IMR-90 (cell line): ENCODE measurements around the gene UFC1. TPM values are rescaled to one million over a fixed set of nuclear protein-coding genes. Genes with fewer than 3 reads are reported as not detected.

Source experiments
- ATAC-seq: fragments of 200-7000 bp; cut with Tn5 transposase; 2 replicates; pipeline ENCODE4 v1.9.1; 2020; ENCODE audit warnings: low read depth, mild to moderate bottlenecking, moderate library complexity
- BruUV-seq: library from RNA; stranded (reverse); fragments of 400-500 nt; replicated peaks from 2 replicates; lab custom pipeline; 2021; lab: Mats Ljungman, UMichigan
- CTCF ChIA-PET: fragments of 300-600 bp; formaldehyde crosslinking; extraction: SDS; loops from one replicate; lab custom pipeline; 2021; ENCODE audit warnings: antibody characterized with exemption; lab: Yijun Ruan, JAX
- POLR2A ChIA-PET: fragments of 300-600 bp; sonication (Branson Sonifier 250); formaldehyde crosslinking; loops from one replicate; lab custom pipeline; 2022; ENCODE audit warnings: antibody characterized with exemption; ENCODE audit not compliant: unreplicated experiment; lab: Charles Lee
- DNase-seq: peaks from one replicate; pipeline ENCODE4 v3.0.0; 2013
- H2AFZ ChIP-seq: replicated peaks from 2 replicates; pipeline ENCODE3; 2013; ENCODE audit warnings: low read length, mild to moderate bottlenecking; ENCODE audit not compliant: poor library complexity
- H2AK5ac ChIP-seq: 2 replicates; pipeline ENCODE4 v1.6.1; 2013; ENCODE audit warnings: low read depth, low read length, inconsistent platforms
- H2AK9ac ChIP-seq: replicated peaks from 2 replicates; pipeline ENCODE3; 2013; ENCODE audit warnings: mild to moderate bottlenecking, low read depth, low read length, moderate library complexity; ENCODE audit not compliant: poor library complexity
- H2BK120ac ChIP-seq: 2 replicates; pipeline ENCODE4 v1.6.1; 2013; ENCODE audit warnings: low read depth, low read length, inconsistent platforms
- H2BK15ac ChIP-seq: 3 replicates; pipeline ENCODE4 v1.6.1; 2013; ENCODE audit warnings: low read depth, low read length, inconsistent platforms
- H2BK20ac ChIP-seq: 2 replicates; pipeline ENCODE4 v1.6.1; 2013; ENCODE audit warnings: low read depth, mild to moderate bottlenecking, inconsistent platforms, low read length, moderate library complexity
- H2BK5ac ChIP-seq: 2 replicates; pipeline ENCODE4 v1.6.1; 2013; ENCODE audit warnings: mild to moderate bottlenecking, low read depth, low read length, inconsistent platforms; ENCODE audit not compliant: poor library complexity, severe bottlenecking
- H3K14ac ChIP-seq: replicated peaks from 2 replicates; pipeline ENCODE4 v1.6.1; 2013; ENCODE audit warnings: low read depth, low read length, inconsistent platforms
- H3K18ac ChIP-seq: 2 replicates; pipeline ENCODE4 v1.6.1; 2013; ENCODE audit warnings: low read depth, low read length, control low read depth
- H3K23ac ChIP-seq: 2 replicates; pipeline ENCODE4 v1.6.1; 2013; ENCODE audit warnings: low read depth, low read length, inconsistent platforms
- H3K27ac ChIP-seq: 2 replicates; pipeline ENCODE4 v1.5.1; 2013; ENCODE audit warnings: mild to moderate bottlenecking, control low read depth, low read length; ENCODE audit not compliant: insufficient read depth
- H3K27me3 ChIP-seq: 2 replicates; pipeline ENCODE4 v1.6.1; 2013; ENCODE audit warnings: low read length; ENCODE audit not compliant: control insufficient read depth, insufficient read depth
- H3K36me3 ChIP-seq: 2 replicates; pipeline ENCODE4 v1.6.1; 2013; ENCODE audit warnings: low read length, mixed read lengths; ENCODE audit not compliant: control insufficient read depth, insufficient read depth
- H3K4ac ChIP-seq: 2 replicates; pipeline ENCODE4 v1.6.1; 2013; ENCODE audit warnings: low read depth, low read length, inconsistent platforms
- H3K4me1 ChIP-seq: 2 replicates; pipeline ENCODE4 v1.6.1; 2013; ENCODE audit warnings: low read length, mixed read lengths; ENCODE audit not compliant: control insufficient read depth, insufficient read depth
- H3K4me2 ChIP-seq: 2 replicates; pipeline ENCODE4 v1.6.1; 2013; ENCODE audit warnings: low read depth, mild to moderate bottlenecking, control low read depth, low read length, moderate library complexity
- H3K4me3 ChIP-seq: 2 replicates; pipeline ENCODE4 v1.5.1; 2013; ENCODE audit warnings: low read depth, mild to moderate bottlenecking, control low read depth, low read length, moderate library complexity; ENCODE audit not compliant: insufficient read depth
- H3K56ac ChIP-seq: 2 replicates; pipeline ENCODE4 v1.6.1; 2013; ENCODE audit warnings: low read length, inconsistent platforms; ENCODE audit not compliant: insufficient read depth; ENCODE audit errors: extremely low read depth
- H3K79me1 ChIP-seq, 2 experiments: 2 replicates each; pipeline ENCODE4 v1.6.1; 2013; ENCODE audit warnings: low read length in 2 of 2, inconsistent platforms in 1 of 2, low read depth in 1 of 2
- H3K9ac ChIP-seq: 2 replicates; pipeline ENCODE4 v1.6.1; 2013; ENCODE audit warnings: low read depth, low read length, control low read depth
- H3K9me1 ChIP-seq: 2 replicates; pipeline ENCODE4 v1.6.1; 2013; ENCODE audit warnings: low read length, inconsistent platforms; ENCODE audit not compliant: insufficient read depth
- H3K9me3 ChIP-seq: 2 replicates; pipeline ENCODE4 v1.6.1; 2013; ENCODE audit warnings: low read length; ENCODE audit not compliant: control insufficient read depth, insufficient read depth
- H4K20me1 ChIP-seq: 2 replicates; pipeline ENCODE4 v1.6.1; 2013; ENCODE audit warnings: low read length, inconsistent platforms; ENCODE audit not compliant: insufficient read depth
- H4K5ac ChIP-seq: 2 replicates; pipeline ENCODE4 v1.6.1; 2013; ENCODE audit warnings: mild to moderate bottlenecking, low read depth, low read length, control low read depth
- H4K8ac ChIP-seq, 2 experiments: 2 replicates each; pipeline ENCODE4 v1.6.1; 2013; ENCODE audit warnings: low read depth in 2 of 2, low read length in 2 of 2, control low read depth in 1 of 2, inconsistent platforms in 1 of 2
- H4K91ac ChIP-seq: 2 replicates; pipeline ENCODE4 v1.6.1; 2013; ENCODE audit warnings: low read depth, low read length, inconsistent platforms; ENCODE audit not compliant: insufficient read depth
- BHLHE40 ChIP-seq: fragments of 150-350 bp; IDR thresholded peaks from 2 replicates; pipeline ENCODE4 v1.6.1; 2016; ENCODE audit warnings: mild to moderate bottlenecking, low read depth, low read length
- MAFK ChIP-seq: IDR thresholded peaks from 2 replicates; pipeline ENCODE4 v1.6.1; 2012; ENCODE audit warnings: low read depth, low read length, improper control_type of control experiment
- MXI1 ChIP-seq: IDR thresholded peaks from 2 replicates; pipeline ENCODE4 v1.6.1; 2012; ENCODE audit warnings: low read depth, mild to moderate bottlenecking, low read length, moderate library complexity, borderline replicate concordance
- POLR2A ChIP-seq: IDR thresholded peaks from 2 replicates; pipeline ENCODE4 v1.6.1; 2012; ENCODE audit warnings: mild to moderate bottlenecking, low read depth, low read length
- WGBS, 2 experiments: methylation state at CpG; one replicate each; pipeline versions ENCODE4 v1.1.5 to v1.1.7; 2013; ENCODE audit warnings: missing lambda C conversion rate in 2 of 2; ENCODE audit not compliant: insufficient read length in 1 of 2; ENCODE audit errors: extremely low coverage in 2 of 2; 5-methylcytosine and 5-hydroxymethylcytosine counted together
- dilution Hi-C: fragments of 300-500 bp; cut with HindIII; formaldehyde crosslinking; loops from one replicate; pipeline ENCODE4 v1.14.3; 2018; ENCODE audit warnings: low sequenced_read_pairs; ENCODE audit not compliant: unreplicated experiment
- in situ Hi-C: fragments of 300-500 bp; cut with MboI; formaldehyde crosslinking; loops from 3 replicates; pipeline ENCODE4 v1.14.3; 2019; ENCODE audit warnings: low sequenced_read_pairs, inconsistent platforms, mixed read lengths
- intact Hi-C: fragments of 100-400 bp; cut with micrococcal nuclease; formaldehyde crosslinking; loops from 2 replicates; pipeline ENCODE4 v1.10.0; 2022
- polyA plus RNA-seq, 3 experiments: library from polyadenylated mRNA; depleted of rRNA; stranded (reverse); fragments of >200 nt; gene quantifications; 2 replicates each; pipeline ENCODE4 v1.2.3, GENCODE V29; 2012; ENCODE audit warnings: low replicate concordance in 1 of 3
- total RNA-seq: library from RNA; depleted of rRNA; stranded (reverse); fragments of >200 nt; gene quantifications from 2 replicates; pipeline ENCODE4 v1.2.3, GENCODE V29; 2012

Gene UFC1
- total and polyA plus RNA-seq, 2 of the 4 experiments (the other 2 are of a cell fraction) = 134 to 140 TPM

DNA sequence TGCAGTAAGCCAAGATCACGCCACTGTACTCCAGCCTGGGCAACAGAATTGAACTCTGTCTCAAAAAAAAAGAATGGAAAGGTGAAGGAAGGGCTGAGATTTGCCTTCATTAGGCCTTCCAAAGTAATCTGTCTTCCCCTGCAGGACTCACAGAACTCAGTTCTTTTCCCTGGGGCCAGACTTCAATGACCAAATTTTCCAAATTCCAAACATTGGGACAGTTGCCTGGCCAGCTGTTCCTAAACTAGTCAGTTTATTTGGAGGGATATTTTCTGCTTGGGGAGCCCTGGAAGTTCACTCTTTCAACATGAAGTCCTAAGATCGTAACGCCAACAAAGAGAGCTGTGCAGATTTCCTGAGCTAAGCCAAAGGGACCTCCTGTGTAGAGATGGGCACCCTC, 15.9 kb upstream of the UFC1 start:
- H3K9me3 ChIP-seq = no peaks in the 10 kb centered on the region
- WGBS, 2 experiments = no CpG with 5 or more reads among the region's 3 CpGs
- dilution Hi-C loops (no loop called here), intact Hi-C loops (loop anchor here (2.0 kb wide), 1 partner anchor 411 kb away; no protein-coding TSS in a partner anchor), in situ Hi-C loops (no loop called here)
- no peak overlapping the region for H3K9ac ChIP-seq
- no peak overlapping the region for H4K91ac ChIP-seq
- no peak overlapping the region for H2BK15ac ChIP-seq
- H2AK5ac ChIP-seq = no peak overlapping the region
- POLR2A ChIA-PET = no interaction called here
- peaks cover 13 to 41% of the 10 kb centered on the region in 2 experiments; a peak in 3 of 4 replicates for H3K79me1 ChIP-seq
- H3K27ac ChIP-seq = no peak overlapping the region
- H2BK120ac ChIP-seq = no peak overlapping the region
- no peaks in the 10 kb centered on the region; the same call in 1 of the 2 replicates for H3K9me1 ChIP-seq
- no peak overlapping the region for H2BK20ac ChIP-seq
- H2BK5ac ChIP-seq = no peak overlapping the region
- H4K5ac ChIP-seq = no peak overlapping the region
- H3K4me3 ChIP-seq = no peak overlapping the region
- no peak overlapping the region for H2AK9ac ChIP-seq
- CTCF ChIA-PET = no interaction called here
- H3K36me3 ChIP-seq = no peaks in the 10 kb centered on the region
- DNase-seq = no peak
- no peaks in the 10 kb centered on the region for H3K4me1 ChIP-seq
- no peak overlapping the region for H3K4ac ChIP-seq
- no peak overlapping the region for H3K23ac ChIP-seq
- no peak for TF ChIP-seq BHLHE40
- no peak for TF ChIP-seq POLR2A
- TF ChIP-seq MAFK = no peak
- TF ChIP-seq MXI1 = no peak
- H3K4me2 ChIP-seq = no peak overlapping the region
- no peak overlapping the region for H2AFZ ChIP-seq
- H4K20me1 ChIP-seq = no peaks in the 10 kb centered on the region; the same call in 1 of the 2 replicates
- H3K56ac ChIP-seq = no peak overlapping the region
- H3K14ac ChIP-seq = no peak overlapping the region
- no peak overlapping the region for H3K18ac ChIP-seq
- ATAC-seq = no peak
- no peaks in the 10 kb centered on the region for H3K27me3 ChIP-seq
- BruUV-seq = no TSS peak
- no peak overlapping the region for H4K8ac ChIP-seq
